Putamen (tissue), 1 donor: ENCODE results near the gene DLG3.

Experiments used
- DNase-seq: peaks from one replicate; pipeline ENCODE4 v3.0.0-alpha.2; 2016; ENCODE audit warnings: low spot score

The DLG3 gene

DNA sequence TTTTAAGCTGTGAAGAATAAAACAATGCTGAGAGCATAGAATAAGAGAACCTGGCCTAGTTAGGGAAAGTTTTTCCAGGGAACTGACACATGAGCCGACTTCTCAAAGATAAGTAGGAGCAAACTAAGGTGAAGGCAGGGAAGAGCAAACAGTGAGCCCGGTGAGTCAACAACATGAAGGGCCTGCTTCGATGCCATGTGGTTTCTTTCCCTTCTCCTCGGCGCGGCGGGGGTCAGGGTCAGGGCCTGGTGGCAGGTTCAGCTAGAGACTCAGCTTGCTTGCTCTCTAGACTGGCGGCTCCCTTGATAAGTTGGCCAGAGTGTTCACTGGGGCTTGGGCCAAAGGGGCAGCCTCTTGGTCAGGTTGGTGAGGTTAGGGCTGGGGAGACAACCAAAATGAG lies 81.1 kb downstream of the DLG3 start:
- no peak for DNase-seq

DNA sequence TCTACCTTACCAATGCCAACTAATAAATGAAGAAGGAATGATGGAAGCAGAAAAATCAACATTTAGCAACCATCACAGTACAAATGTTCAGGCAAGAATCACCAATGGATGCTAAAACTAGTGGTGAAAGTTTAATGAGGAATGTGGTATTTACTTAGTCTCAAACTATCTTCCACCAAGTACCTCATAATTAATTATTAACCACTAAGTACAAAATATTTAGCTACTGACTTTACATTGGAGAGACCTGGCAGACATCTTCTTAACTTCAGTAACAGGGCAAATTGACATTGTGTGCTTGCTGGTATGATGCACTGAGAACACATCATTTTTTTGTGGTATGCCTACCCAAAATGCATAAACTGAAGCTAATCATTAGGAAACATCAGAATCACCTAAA lies 82.4 kb downstream of the DLG3 start:
- DNase-seq: no peak

DNA sequence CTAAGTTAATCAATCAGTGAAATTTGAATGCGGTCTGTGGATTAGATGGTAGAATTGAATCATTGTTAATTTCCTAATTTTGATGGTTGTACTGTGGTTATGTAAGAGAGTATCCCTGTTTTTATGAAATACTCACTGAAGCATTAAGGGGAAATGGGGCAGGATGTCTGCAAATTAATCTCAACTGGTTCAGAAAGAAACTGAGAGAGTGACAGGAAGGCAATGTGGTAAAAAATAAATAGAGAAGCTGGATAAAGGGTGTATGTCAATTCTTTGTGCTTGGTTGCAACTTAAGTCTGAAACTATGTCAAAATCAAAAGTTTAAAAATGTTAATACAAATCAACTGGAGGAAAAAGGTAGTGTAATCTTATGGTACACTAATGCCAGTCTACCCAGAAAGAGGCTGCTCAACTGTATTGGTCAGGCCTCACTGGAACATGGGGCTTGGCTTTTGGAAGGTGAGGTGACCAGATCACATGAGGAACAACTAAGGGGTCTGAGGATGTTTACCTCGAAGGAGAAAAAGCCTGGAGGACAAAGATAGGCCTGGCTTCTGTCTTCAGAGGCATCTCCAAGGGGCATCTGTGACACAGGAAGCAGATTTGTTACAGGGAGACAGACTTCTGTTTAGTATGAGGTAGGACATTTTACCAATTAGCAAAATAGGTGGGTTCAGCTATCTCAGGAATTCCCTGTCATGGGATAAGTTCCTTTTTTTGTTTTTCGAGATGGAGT lies 83.1 kb downstream of the DLG3 start:
- DNase-seq: no peak

DNA sequence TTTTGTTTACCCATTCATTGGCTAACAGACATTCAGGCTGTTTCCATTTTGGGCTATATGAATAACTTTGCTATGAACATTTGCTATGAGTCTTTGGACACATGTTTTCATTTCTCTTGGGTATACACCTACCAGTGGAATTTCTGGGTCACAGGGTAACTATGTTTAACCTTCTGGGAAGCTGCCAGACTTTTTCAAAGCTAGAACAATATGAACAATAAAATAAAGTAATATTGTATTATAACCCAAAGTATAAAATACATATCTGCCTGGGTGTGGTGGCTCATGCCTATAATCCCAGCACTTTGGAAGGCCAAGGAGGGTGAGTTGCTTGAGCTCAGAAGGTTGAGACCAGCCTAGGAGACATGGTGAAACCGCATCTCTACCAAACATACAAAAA lies 90.6 kb downstream of the DLG3 start:
- no peak for DNase-seq

DNA sequence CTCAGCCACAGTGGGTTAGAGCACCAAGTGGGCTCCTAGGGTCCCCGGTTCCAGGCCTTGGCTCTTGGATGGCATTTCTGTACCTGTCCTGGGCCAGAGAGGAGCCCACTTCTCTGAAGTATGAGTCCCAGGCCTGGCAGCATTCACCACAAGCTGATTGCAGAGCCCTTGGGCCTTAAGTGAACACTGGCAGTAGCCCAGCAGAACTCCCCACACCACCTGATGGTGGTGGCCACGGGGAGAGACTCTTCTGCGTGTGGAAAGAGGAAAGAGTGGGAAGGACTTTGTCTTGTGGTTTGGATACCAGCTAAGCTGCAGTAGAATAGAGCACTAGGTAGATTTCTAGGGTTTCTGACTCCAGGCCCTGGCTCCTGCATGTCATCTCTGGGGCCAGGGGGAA lies 104.8 kb downstream of the DLG3 start:
- DNase-seq: no peak

DNA sequence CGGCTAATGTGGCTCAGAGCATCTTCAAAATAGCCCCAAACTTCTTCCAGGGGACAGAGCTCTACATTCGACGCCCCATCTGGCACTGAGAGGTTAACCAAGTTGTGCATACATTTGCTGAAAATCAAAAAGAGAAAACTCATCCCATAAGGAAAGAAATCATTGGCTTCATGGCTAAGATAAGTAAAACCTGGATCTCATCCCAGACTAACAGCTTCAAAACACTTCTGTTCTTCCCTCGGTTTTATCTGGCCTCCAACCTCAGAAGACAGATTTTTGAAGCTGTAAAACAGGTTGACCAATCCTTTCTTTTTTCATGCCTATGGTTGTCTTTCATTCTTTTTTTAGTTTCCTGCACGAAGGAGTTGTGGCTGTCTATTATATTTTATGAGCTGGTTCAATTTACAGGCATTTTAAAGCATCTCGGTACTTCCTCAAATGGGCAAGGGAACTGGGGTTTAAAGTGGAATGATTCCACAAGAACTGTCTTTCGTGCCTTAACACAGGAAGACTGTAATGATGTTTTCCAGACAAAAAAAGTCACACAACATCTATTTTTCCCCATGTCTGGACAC lies 107.6 kb downstream of the DLG3 start:
- no peak for DNase-seq

DNA sequence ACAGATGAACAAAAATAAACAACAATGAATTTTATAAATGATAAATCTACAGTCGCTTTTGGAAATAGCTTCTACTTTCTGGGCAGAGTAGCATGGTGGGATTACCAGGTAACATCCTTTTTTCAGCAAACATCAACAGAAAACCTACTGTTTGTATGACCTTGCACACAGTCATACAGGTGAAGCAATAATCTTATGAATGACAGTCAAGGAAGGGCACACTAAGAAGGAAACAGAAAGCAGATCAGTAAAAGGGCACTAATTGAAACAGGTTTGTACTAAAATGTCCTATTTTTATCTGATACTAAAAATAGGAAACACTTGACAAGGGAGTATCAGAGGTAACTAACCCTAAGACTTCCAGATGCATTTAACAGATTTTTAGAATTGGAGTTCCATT lies 108.9 kb downstream of the DLG3 start:
- DNase-seq: no peak

DNA sequence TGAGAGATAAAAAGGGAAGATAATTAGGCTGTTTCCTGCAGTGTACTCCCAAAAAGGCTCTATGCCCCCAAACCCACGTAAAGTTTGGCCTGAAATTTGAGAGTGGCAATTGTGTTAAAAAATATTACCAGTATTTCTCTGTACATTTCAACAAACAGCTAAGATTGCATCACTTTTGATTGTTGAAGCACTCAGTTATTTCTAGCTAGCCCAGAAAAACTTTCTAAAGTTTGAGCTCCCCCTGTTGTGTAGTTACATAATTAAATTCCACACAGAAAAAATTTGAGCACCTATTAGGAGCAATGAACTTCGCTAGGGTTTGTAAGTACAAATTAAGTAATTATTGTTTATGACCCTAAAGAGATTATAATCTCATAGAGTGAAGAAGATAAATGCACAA lies 109.4 kb downstream of the DLG3 start:
- DNase-seq: no peak

DNA sequence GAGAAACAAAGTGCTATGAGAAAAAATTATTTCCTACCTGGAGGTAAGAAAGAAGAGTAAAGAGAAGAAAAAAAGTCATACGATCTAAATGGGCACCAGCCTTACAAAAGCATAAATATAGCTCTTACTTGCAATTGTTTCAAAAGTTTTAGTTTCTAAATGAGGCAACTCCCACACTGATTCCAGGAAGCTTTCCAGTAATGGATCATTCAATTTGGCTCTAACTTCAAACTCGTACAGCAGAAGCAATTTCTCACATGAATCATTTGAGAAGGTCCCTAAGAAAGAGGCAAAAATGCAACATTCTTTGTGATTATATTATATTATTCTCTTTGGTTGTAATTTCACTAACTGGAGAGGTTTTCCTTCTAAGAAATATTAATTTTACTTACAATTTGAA lies 109.9 kb downstream of the DLG3 start:
- no peak for DNase-seq

DNA sequence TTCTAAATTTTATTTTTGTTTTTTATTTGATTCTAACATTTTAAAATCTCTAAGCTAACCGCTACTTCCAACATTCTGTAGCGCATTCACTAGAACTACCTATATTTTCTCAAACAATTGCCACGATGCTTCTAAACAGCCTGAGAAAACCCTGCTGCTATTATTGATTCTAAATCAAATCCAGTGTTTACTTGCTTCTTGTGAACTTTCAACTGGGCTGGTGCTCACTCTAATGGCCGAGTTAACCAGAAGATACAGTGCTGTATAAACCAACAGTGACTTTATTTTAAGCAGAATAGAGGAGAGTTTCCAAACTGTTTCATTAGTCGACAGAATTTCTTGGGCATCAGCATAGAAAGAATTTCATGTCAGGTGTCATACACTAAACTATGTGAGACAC lies 110.3 kb downstream of the DLG3 start:
- DNase-seq: no peak
